Fibroblast of the aortic adventitia (primary cell): ENCODE measurements around the gene CALD1. TPM values are rescaled to one million over a fixed set of nuclear protein-coding genes. Genes with fewer than 3 reads are reported as not detected.

ENCODE experiments used
- DNase-seq: peaks from one replicate; pipeline ENCODE4 v3.0.0-alpha.2; 2010; ENCODE audit warnings: low read depth
- H3K4me3 ChIP-seq: 2 replicates; pipeline ENCODE4 v1.5.1; 2011; ENCODE audit warnings: low read depth, mild to moderate bottlenecking, control low read depth, low read length, moderate library complexity
- CTCF ChIP-seq: IDR thresholded peaks from 2 replicates; pipeline ENCODE4 v1.5.1; 2011; ENCODE audit warnings: mild to moderate bottlenecking, low read length, control low read depth, inconsistent platforms; ENCODE audit not compliant: insufficient read depth
- total RNA-seq: library from RNA; depleted of rRNA; stranded (reverse); fragments of >200 nt; gene quantifications from 2 replicates; pipeline ENCODE4 v1.2.3, GENCODE V29; 2012; ENCODE audit warnings: low replicate concordance

Gene CALD1
- total RNA-seq, 1 donor = 201 TPM

- TF ChIP-seq CTCF = no peak
- H3K4me3 ChIP-seq = no peak overlapping the region
- DNase-seq = no peak
These were observed 40.0 kb downstream of the CALD1 start for GRCh38 chr7:134819401-134819800.

DNA sequence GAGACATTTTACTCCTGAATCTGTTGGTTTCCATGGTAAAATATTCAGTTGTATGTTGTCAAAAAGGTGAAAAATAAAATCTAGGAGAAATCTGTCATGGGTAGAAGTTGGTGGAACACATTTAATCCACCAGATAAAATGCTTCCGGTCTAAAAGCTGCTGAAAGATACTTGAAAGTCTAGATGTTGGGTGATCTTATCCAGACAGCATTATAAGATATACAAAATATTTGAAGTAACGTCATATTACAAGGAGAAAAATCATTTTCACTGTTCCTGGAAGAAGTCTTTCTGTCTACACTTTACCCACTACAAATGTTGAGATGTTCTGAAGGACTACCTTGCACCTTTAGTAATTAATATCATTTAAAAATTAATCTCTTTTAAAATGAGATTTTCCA lies 40.9 kb downstream of the CALD1 start:
- DNase-seq = no peak
- no peak for TF ChIP-seq CTCF
- H3K4me3 ChIP-seq = no peak overlapping the region

- H3K4me3 ChIP-seq = no peak overlapping the region
- TF ChIP-seq CTCF = no peak
- no peak for DNase-seq
These were observed 41.3 kb downstream of the CALD1 start for GRCh38 chr7:134820778-134821177.

DNA sequence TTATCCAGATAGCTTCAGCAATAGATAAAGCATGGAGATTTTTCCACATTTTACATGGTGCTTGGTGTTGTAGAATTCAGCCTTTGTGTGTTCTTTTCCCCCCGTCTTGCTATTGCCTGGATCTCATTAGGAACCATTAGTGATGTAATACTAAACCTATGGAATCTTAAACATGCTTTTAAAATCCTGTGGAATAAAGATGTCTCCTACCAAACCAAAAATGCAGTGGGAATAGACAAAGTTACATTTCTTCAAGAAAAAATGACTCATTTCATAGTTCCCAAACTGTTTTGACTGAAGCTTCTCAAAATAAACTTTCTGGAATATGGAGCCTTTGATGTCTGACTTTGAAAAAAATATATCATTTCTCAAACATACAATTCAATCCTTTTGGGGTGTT lies 44.0 kb downstream of the CALD1 start:
- no peak for TF ChIP-seq CTCF
- peak; percentile 49 for DNase-seq
- no peak overlapping the region for H3K4me3 ChIP-seq

DNA sequence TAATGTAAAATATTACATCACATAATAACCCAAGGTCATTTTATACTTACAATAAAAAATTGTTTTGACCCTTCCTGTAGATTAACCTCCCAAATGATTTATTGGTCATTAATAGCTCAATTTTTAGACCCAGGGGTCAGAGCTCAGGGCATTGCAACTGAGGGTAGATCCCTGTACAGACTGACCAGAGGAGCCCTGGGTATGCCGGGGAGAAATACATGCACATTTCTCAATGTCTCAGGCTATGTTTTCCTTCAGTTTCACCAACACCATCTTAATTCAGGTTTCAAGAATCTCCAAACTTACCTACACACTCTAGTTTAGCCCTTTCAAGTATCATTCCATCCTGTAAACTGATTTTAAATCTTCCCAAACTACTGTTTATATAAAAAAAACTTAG lies 46.2 kb downstream of the CALD1 start:
- DNase-seq = no peak
- no peak for TF ChIP-seq CTCF
- H3K4me3 ChIP-seq = no peak overlapping the region

DNA sequence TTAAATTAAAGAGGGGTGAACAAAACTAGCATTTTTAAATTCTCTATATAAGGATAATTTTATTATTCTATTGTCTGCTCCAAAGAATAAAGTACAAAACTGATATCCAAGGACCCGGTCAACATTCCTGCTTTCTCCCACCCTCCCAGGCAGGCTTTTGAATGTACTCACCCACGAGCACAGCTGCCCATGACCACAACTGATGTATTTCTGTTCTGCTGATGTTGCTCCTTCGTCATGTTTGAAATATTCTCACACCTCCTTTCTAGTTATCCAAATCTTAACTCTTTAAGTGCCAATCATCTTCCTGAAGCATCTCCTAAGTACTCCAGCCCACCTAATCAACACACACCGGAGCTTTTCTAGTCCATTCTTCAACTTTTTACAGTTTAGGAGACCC lies 46.7 kb downstream of the CALD1 start:
- peak; percentile 79 for DNase-seq
- no peak for TF ChIP-seq CTCF
- H3K4me3 ChIP-seq = no peak overlapping the region

- no peak for TF ChIP-seq CTCF
- no peak for DNase-seq
- no peak overlapping the region for H3K4me3 ChIP-seq
These were observed 48.0 kb downstream of the CALD1 start for GRCh38 chr7:134827436-134827835.
